Measurements from ENCODE around the gene CCR7. TPM values are rescaled to one million over a fixed set of nuclear protein-coding genes. Genes with fewer than 3 reads are reported as not detected.

CCR7 gene, protein sequence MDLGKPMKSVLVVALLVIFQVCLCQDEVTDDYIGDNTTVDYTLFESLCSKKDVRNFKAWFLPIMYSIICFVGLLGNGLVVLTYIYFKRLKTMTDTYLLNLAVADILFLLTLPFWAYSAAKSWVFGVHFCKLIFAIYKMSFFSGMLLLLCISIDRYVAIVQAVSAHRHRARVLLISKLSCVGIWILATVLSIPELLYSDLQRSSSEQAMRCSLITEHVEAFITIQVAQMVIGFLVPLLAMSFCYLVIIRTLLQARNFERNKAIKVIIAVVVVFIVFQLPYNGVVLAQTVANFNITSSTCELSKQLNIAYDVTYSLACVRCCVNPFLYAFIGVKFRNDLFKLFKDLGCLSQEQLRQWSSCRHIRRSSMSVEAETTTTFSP
- under 1 TPM; 0.16 to 0.54 TPM for polyA plus RNA-seq

DNA sequence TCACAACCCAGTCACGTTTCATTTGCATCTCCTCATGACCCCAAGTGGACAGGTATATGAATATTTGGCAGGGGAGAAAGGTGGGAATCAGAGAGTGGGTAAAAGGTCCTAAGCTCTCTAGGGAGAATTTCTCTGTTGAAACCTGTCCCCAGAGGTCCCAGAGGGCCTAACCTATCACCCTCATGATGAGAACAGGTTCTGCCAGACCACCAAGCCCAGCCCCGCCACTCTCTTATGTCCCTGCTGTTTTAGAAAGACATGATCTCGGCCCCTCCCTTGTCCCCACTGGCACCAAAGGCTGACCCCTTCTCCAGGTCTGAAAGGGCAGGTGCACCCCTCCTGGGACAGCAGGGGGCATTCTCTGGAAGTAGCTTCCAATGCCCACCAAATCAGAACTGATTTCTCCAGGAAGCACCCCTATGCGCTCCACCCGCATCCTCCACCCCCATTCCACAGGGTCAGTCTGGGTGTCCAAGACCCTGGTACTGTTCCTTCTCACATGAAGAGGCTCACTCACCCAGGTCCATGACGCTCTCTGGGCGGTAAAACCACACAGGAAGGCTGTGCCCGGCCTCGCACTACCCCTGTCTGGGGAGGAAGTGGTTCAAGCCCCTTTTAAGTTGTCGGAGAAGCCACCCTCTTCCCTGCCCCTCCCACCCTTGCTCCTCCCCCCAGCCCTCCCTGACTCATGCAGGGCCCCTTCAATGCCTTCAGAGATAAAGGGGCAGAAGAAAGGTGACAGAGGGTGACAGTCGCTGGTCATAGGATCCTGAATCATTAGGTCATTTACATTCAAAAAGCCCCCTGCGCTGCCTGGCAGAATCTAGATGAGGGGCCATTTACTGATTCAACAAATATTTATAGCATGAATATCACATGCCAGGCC is at the start of gene CCR7:
CCR7 (minus strand) TSS at position 590 of the 886 bp plus-strand sequence; CDS start at position 527, 63 bp downstream.
- Histone ChIP-seq H3K27me3 (ENCODE audit: control insufficient read depth in 1 of 2, insufficient read depth in 2 of 2, low read length in 2 of 2) (no peaks in the 10 kb centered on the region), H3K36me3 (ENCODE audit: control insufficient read depth in 2 of 2, insufficient read depth in 2 of 2, low read length in 1 of 2) (no peaks in the 10 kb centered on the region), H3K4me1 (ENCODE audit: control insufficient read depth in 2 of 2, insufficient read depth in 2 of 2, low read length in 1 of 2) (peaks cover 0 to 10% of the 10 kb centered on the region in 2 donors), H3K27ac (ENCODE audit: low read depth in 2 of 2, low read length in 1 of 2) (no peak within 1 kb of the TSS), H3K4me3 (ENCODE audit: low read depth in 1 of 2, low read length in 2 of 2) (no peak within 1 kb of the TSS), H3K9me3 (ENCODE audit: control insufficient read depth in 2 of 2, insufficient read depth in 1 of 2, low read depth in 1 of 2, low read length in 1 of 2) (no peaks in the 10 kb centered on the region)
- WGBS, 2 donors, result 66 to 72% methylated on average over 12 of the region's 12 CpGs

DNA sequence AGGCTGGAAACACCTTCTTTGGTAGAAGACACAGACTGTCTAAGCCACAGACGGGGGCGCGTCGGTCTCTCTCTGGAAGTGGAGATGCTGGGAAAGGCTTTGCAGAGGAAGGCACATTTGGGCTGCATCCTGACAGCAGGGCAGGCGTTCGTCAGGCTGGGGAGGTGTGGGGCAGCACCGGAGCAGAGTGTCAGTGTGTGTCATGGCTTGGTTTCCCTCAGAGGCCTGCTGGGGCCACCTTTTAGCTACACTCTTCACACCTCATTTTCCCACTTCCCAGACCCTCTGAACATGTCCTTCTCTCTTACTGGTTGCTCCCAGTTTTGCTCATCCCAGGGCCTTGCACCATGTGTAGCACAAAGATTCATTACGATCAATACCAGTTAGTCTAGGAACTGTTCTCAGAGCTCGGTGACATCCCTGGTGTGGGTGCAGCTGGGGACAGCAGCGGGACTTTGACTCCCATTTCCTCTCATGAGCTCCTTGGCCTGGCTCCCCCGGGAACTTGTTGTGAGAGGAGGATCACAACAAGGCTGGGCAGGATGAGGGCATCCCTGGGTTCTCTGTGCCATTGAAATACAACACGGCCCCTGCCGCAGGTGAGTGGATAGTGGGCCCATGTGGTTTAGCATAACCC is 49.3 kb upstream of the CCR7 start:
- WGBS, 2 donors, result 77 to 87% methylated on average over 13 of the region's 13 CpGs
- no peak overlapping the region for H3K4me3 ChIP-seq (ENCODE audit: low read depth in 1 of 2, low read length in 2 of 2)
- H3K36me3 ChIP-seq (ENCODE audit: control insufficient read depth in 2 of 2, insufficient read depth in 2 of 2, low read length in 1 of 2), result no peaks in the 10 kb centered on the region
- no peaks in the 10 kb centered on the region for H3K27me3 ChIP-seq (ENCODE audit: control insufficient read depth in 1 of 2, insufficient read depth in 2 of 2, low read length in 2 of 2)
- no peak overlapping the region for H3K27ac ChIP-seq (ENCODE audit: low read depth in 2 of 2, low read length in 1 of 2)
- H3K4me1 ChIP-seq (ENCODE audit: control insufficient read depth in 2 of 2, insufficient read depth in 2 of 2, low read length in 1 of 2), result peaks cover 7 to 8% of the 10 kb centered on the region in 2 donors
- H3K9me3 ChIP-seq (ENCODE audit: control insufficient read depth in 2 of 2, insufficient read depth in 1 of 2, low read depth in 1 of 2, low read length in 1 of 2), result no peaks in the 10 kb centered on the region

DNA sequence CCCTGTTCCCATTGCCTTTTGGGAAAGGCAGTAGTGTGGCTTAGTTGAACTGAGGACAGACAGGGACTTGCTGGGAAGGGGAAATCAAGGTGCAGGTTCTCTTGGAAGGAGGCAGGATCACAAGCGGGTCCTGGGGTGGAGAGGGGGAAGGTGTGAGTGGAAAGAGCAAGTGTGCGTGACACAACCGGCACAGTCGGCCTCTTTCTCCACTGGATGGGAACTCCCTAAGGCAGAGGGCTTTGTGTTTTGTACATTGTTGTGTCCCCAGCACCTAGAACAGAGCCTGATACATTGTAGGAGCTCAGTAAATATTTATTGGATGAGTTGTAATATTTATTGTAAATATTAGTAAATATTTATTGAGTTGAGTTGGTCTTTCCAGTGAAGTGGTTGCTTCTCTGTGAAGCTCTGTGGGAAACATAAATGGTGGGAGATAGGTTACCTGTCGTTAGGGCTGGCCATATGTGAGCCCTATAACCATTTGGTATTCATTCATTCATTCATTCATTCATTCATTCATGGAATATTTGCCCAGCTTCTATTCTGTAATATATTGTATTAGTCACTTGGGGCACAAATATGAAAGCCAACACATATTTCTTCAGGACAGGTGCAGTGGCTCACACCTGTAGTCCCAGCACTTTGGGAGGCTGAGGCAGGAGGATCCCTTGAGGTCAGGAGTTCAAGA is 48.3 kb upstream of the CCR7 start:
- Histone ChIP-seq H3K4me1 (ENCODE audit: control insufficient read depth in 2 of 2, insufficient read depth in 2 of 2, low read length in 1 of 2) (peaks cover 5 to 8% of the 10 kb centered on the region in 2 donors), H3K9me3 (ENCODE audit: control insufficient read depth in 2 of 2, insufficient read depth in 1 of 2, low read depth in 1 of 2, low read length in 1 of 2) (no peaks in the 10 kb centered on the region), H3K27me3 (ENCODE audit: control insufficient read depth in 1 of 2, insufficient read depth in 2 of 2, low read length in 2 of 2) (no peaks in the 10 kb centered on the region), H3K4me3 (ENCODE audit: low read depth in 1 of 2, low read length in 2 of 2) (no peak overlapping the region), H3K36me3 (ENCODE audit: control insufficient read depth in 2 of 2, insufficient read depth in 2 of 2, low read length in 1 of 2) (no peaks in the 10 kb centered on the region), H3K27ac (ENCODE audit: low read depth in 2 of 2, low read length in 1 of 2) (no peak overlapping the region)
- WGBS, 2 donors, result 85 to 89% methylated on average over 5 of the region's 5 CpGs

DNA sequence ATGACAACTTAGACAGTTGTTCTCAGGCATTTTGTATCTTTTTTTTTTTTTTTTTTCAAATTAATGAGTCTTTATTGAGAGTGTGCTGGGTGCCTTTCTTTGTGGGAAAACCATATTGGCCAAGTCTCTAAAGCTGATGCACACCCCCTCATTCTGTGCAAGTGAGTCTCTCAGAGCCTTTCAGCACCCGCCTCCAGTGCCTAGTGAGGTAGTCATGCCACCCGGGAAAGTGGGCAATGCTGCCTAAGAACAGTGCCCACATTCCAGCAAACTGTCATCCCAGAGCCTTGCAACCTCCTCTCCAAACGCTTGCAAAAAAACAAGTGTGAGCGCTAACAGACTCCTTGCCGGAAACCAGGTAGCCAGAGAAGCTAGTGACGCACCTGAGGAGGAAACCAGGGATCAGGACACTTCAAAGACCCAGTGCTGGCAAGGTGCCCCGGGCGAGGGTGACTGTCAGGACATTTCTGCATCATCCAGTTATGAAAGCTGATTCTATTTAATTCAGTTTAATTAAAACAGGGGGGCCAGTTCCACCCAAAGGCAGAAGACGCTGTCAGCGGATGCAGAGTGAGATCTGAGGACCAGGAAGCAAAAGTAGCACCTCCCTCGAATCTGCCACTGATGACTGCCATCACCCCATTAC is 47.5 kb upstream of the CCR7 start:
- no peaks in the 10 kb centered on the region for H3K27me3 ChIP-seq (ENCODE audit: control insufficient read depth in 1 of 2, insufficient read depth in 2 of 2, low read length in 2 of 2)
- WGBS, 2 donors, result 60 to 61% methylated on average over 11 of the region's 11 CpGs
- H3K36me3 ChIP-seq (ENCODE audit: control insufficient read depth in 2 of 2, insufficient read depth in 2 of 2, low read length in 1 of 2), result no peaks in the 10 kb centered on the region
- no peaks in the 10 kb centered on the region for H3K9me3 ChIP-seq (ENCODE audit: control insufficient read depth in 2 of 2, insufficient read depth in 1 of 2, low read depth in 1 of 2, low read length in 1 of 2)
- no peak overlapping the region for H3K27ac ChIP-seq (ENCODE audit: low read depth in 2 of 2, low read length in 1 of 2)
- peaks cover 5 to 8% of the 10 kb centered on the region in 2 donors for H3K4me1 ChIP-seq (ENCODE audit: control insufficient read depth in 2 of 2, insufficient read depth in 2 of 2, low read length in 1 of 2)
- no peak overlapping the region for H3K4me3 ChIP-seq (ENCODE audit: low read depth in 1 of 2, low read length in 2 of 2)

DNA sequence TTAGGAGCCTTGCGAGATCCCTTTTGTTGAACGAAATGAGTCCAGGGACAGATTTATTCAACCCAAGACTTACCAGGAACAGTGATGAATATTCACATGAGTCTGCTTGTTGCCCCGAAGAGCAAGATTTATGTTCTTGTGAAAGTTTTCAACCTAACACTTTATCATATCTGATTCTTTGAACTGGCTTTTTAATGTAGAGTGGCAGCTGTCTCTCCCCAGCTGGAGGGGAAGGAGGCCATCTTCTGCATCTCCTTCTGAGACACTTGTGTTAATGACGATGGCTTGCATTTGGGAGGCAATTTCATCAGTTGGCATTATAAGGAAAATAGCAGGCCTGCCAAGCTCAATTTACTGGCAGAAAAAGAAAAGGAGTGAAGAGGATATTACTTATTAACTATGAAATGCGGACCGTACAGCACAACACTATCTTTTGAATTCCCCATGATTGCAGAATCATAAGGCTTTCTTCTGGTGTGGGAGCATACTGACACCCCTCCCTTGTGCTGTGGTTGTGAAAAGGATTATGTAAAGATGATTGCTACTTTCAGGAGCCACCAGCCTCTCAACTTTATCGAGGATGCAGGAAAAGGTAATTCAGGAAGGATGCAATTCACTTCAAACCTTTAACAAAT is 46.7 kb upstream of the CCR7 start:
- WGBS, 2 donors, result 76 to 80% methylated on average over 7 of the region's 7 CpGs

DNA sequence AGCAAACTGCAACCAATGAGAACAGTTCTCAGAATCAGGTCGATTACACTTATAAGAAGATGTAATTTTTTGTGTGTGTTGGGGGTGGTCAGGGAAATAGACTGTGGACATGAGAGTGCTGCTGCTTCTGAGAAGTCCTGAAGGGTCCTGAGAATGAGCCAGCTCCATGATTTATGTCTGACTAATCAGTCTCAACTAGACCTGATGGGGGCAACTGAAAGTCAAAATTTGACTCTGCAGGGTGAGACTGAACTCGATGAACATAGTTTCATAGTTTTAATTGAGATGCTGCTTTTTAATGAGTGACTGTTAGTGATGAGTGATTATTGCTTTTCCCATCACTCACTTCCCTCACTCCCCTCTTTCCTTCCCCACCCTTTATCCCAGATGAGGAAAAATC is 45.1 kb upstream of the CCR7 start:
- H3K9me3 ChIP-seq (ENCODE audit: control insufficient read depth in 2 of 2, insufficient read depth in 1 of 2, low read depth in 1 of 2, low read length in 1 of 2), result no peaks in the 10 kb centered on the region
- no peaks in the 10 kb centered on the region for H3K36me3 ChIP-seq (ENCODE audit: control insufficient read depth in 2 of 2, insufficient read depth in 2 of 2, low read length in 1 of 2)
- WGBS, 2 donors, result 64 to 73% methylated on average over 2 of the region's 2 CpGs
- no peaks in the 10 kb centered on the region for H3K27me3 ChIP-seq (ENCODE audit: control insufficient read depth in 1 of 2, insufficient read depth in 2 of 2, low read length in 2 of 2)
- H3K27ac ChIP-seq (ENCODE audit: low read depth in 2 of 2, low read length in 1 of 2), result no peak overlapping the region
- H3K4me1 ChIP-seq (ENCODE audit: control insufficient read depth in 2 of 2, insufficient read depth in 2 of 2, low read length in 1 of 2), result no peaks in the 10 kb centered on the region
- no peak overlapping the region for H3K4me3 ChIP-seq (ENCODE audit: low read depth in 1 of 2, low read length in 2 of 2)

More for the DNA sequence above, 46.7 kb upstream of the CCR7 start:
- Histone ChIP-seq H3K36me3 (ENCODE audit: control insufficient read depth in 2 of 2, insufficient read depth in 2 of 2, low read length in 1 of 2) (no peaks in the 10 kb centered on the region), H3K4me3 (ENCODE audit: low read depth in 1 of 2, low read length in 2 of 2) (no peak overlapping the region), H3K27ac (ENCODE audit: low read depth in 2 of 2, low read length in 1 of 2) (no peak overlapping the region), H3K4me1 (ENCODE audit: control insufficient read depth in 2 of 2, insufficient read depth in 2 of 2, low read length in 1 of 2) (peaks cover 5 to 6% of the 10 kb centered on the region in 2 donors), H3K27me3 (ENCODE audit: control insufficient read depth in 1 of 2, insufficient read depth in 2 of 2, low read length in 2 of 2) (no peaks in the 10 kb centered on the region), H3K9me3 (ENCODE audit: control insufficient read depth in 2 of 2, insufficient read depth in 1 of 2, low read depth in 1 of 2, low read length in 1 of 2) (no peaks in the 10 kb centered on the region)

DNA sequence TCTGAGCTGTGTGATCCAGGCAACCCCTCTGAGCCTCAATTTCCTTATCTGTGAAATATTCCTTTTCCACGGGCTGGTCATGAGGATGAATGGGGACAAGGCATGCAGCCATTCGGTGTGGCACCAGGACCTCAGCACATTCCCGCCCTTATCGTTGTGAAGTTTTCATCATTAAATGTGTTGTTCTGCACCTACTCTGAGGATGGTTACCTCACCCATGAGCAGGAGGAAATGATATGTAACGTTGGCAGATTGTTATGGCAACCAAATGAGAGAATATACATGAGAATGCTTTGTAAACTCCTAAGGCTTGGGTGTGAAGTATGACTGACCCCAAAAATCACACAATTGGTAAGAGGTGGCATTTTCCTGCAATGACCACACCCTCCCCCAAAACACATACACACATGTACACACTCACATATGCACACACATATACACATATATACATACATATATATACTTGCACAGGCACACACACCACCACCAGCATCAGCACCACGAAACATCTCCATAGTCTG is 42.8 kb upstream of the CCR7 start:
- Histone ChIP-seq H3K36me3 (ENCODE audit: control insufficient read depth in 2 of 2, insufficient read depth in 2 of 2, low read length in 1 of 2) (no peaks in the 10 kb centered on the region), H3K27me3 (ENCODE audit: control insufficient read depth in 1 of 2, insufficient read depth in 2 of 2, low read length in 2 of 2) (no peaks in the 10 kb centered on the region), H3K4me3 (ENCODE audit: low read depth in 1 of 2, low read length in 2 of 2) (no peak overlapping the region), H3K9me3 (ENCODE audit: control insufficient read depth in 2 of 2, insufficient read depth in 1 of 2, low read depth in 1 of 2, low read length in 1 of 2) (no peaks in the 10 kb centered on the region), H3K4me1 (ENCODE audit: control insufficient read depth in 2 of 2, insufficient read depth in 2 of 2, low read length in 1 of 2) (no peaks in the 10 kb centered on the region), H3K27ac (ENCODE audit: low read depth in 2 of 2, low read length in 1 of 2) (no peak overlapping the region)
- WGBS, 2 donors, result 79 to 80% methylated on average over 6 of the region's 6 CpGs

DNA sequence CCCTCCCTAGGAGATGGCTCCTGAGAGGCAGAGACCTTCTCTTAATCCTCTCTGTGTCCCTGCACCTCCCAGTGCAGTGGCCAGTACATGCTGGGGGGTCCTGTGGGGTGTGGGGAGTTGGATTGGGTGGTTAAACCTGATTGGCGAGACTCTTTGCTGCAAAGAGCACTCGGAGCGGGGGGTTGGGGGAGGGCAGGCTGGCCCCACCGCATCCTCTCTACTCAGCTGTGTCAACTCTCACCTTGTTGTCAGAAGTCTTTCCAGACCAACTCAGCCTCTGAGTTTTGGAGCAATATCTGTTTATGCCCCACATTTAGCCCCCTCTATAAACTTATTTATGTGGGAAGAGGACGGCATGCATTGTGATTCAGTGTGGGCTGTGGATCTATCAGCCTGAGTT is 42.4 kb upstream of the CCR7 start:
- Histone ChIP-seq H3K9me3 (ENCODE audit: control insufficient read depth in 2 of 2, insufficient read depth in 1 of 2, low read depth in 1 of 2, low read length in 1 of 2) (no peaks in the 10 kb centered on the region), H3K27me3 (ENCODE audit: control insufficient read depth in 1 of 2, insufficient read depth in 2 of 2, low read length in 2 of 2) (no peaks in the 10 kb centered on the region), H3K27ac (ENCODE audit: low read depth in 2 of 2, low read length in 1 of 2) (no peak overlapping the region), H3K4me1 (ENCODE audit: control insufficient read depth in 2 of 2, insufficient read depth in 2 of 2, low read length in 1 of 2) (no peaks in the 10 kb centered on the region), H3K36me3 (ENCODE audit: control insufficient read depth in 2 of 2, insufficient read depth in 2 of 2, low read length in 1 of 2) (no peaks in the 10 kb centered on the region), H3K4me3 (ENCODE audit: low read depth in 1 of 2, low read length in 2 of 2) (no peak overlapping the region)
- 72 to 79% methylated on average over 5 of the region's 5 CpGs for WGBS, 2 donors
